Natural killer cell (primary cell): Measurements from ENCODE around the gene ARID1B. TPM values are rescaled to one million over a fixed set of nuclear protein-coding genes. Genes with fewer than 3 reads are reported as not detected.

Source experiments
- ATAC-seq, 3 donors: fragments of 150-1000 bp in 2 of 3; fragments of 200-7000 bp in 1 of 3; cut with Tn5 transposase; 1 replicate in 1 of 3; 2 replicates in 2 of 3; pipeline ENCODE4 v1.10.0; 2021; ENCODE audit warnings: mild to moderate bottlenecking in 2 of 3, moderate library complexity in 2 of 3
- DNase-seq, 2 donors: peaks; one replicate each; pipeline versions ENCODE4 v3.0.0 to v3.0.0-alpha.2; 2013 to 2021; ENCODE audit warnings: mixed read lengths in 1 of 2
- H3K27ac ChIP-seq: one replicate; pipeline ENCODE4 v1.5.1; 2013; ENCODE audit warnings: mild to moderate bottlenecking, low read length
- H3K27me3 ChIP-seq: one replicate; pipeline ENCODE4 v1.6.1; 2013; ENCODE audit warnings: low read length; ENCODE audit not compliant: control insufficient read depth, insufficient read depth
- H3K36me3 ChIP-seq: one replicate; pipeline ENCODE4 v1.6.1; 2013; ENCODE audit warnings: low read length; ENCODE audit not compliant: control insufficient read depth, insufficient read depth
- H3K4me1 ChIP-seq: one replicate; pipeline ENCODE4 v1.6.1; 2013; ENCODE audit warnings: low read length; ENCODE audit not compliant: control insufficient read depth, insufficient read depth
- H3K4me3 ChIP-seq: one replicate; pipeline ENCODE4 v1.5.1; 2013; ENCODE audit warnings: low read length
- H3K9me3 ChIP-seq: one replicate; pipeline ENCODE4 v1.6.1; 2013; ENCODE audit warnings: low read length; ENCODE audit not compliant: control insufficient read depth, insufficient read depth
- H3K27ac Mint-ChIP-seq, 2 donors: one replicate each; pipeline ENCODE4 v1.8.0; 2022; ENCODE audit warnings: mild to moderate bottlenecking in 2 of 2, mixed read lengths in 2 of 2, moderate library complexity in 1 of 2
- H3K27me3 Mint-ChIP-seq, 2 donors: one replicate each; pipeline ENCODE4 v1.8.0; 2022; ENCODE audit warnings: low read depth in 2 of 2, mixed read lengths in 2 of 2
- H3K36me3 Mint-ChIP-seq: one replicate; pipeline ENCODE4 v1.8.0; 2022; ENCODE audit warnings: mixed read lengths
- H3K4me1 Mint-ChIP-seq, 2 donors: one replicate each; pipeline ENCODE4 v1.8.0; 2022; ENCODE audit warnings: mixed read lengths in 2 of 2
- H3K4me3 Mint-ChIP-seq: one replicate; pipeline ENCODE4 v1.8.0; 2022; ENCODE audit warnings: mild to moderate bottlenecking, moderate library complexity, mixed read lengths
- H3K9me3 Mint-ChIP-seq, 2 donors: one replicate each; pipeline ENCODE4 v1.8.0; 2022; ENCODE audit warnings: mixed read lengths in 2 of 2
- CTCF ChIP-seq: fragments of 200-600 bp; IDR thresholded peaks from one replicate; pipeline ENCODE4 v1.8.0; 2022; ENCODE audit warnings: antibody characterized with exemption
- WGBS: methylation state at CpG from one replicate; pipeline ENCODE4 v1.1.7; 2013; ENCODE audit warnings: missing lambda C conversion rate; ENCODE audit not compliant: insufficient coverage; 5-methylcytosine and 5-hydroxymethylcytosine counted together
- intact Hi-C: fragments of 100-400 bp; cut with micrococcal nuclease; formaldehyde crosslinking; loops from one replicate; pipeline ENCODE4 v1.14.2; 2022
- total RNA-seq, 4 donors: library from RNA; stranded (reverse); fragments of 120-200 nt in 1 of 4; gene quantifications; one replicate each; pipeline versions ENCODE4 v1.2.3 to v1.2.4, GENCODE V29; 2013 to 2022

The ARID1B gene
- total RNA-seq, 3 donors from 2014 or later (not counting 1 experiment from before 2014, with no cell fraction given), result 180 to 201 (median 189) TPM

- H3K27ac Mint-ChIP-seq, result no peak overlapping the region
- H3K27me3 ChIP-seq, result no peaks in the 10 kb centered on the region
- no peak overlapping the region for H3K27ac ChIP-seq
- TF ChIP-seq CTCF, result no peak
- no peaks in the 10 kb centered on the region for H3K36me3 Mint-ChIP-seq
- no peak overlapping the region for H3K4me3 Mint-ChIP-seq
- ATAC-seq (no peak), DNase-seq (no peak)
- no peak overlapping the region for H3K4me3 ChIP-seq
- no peaks in the 10 kb centered on the region for H3K4me1 ChIP-seq
- 77% methylated on average over 9 of the region's 9 CpGs for WGBS
- H3K9me3 ChIP-seq, result no peaks in the 10 kb centered on the region
- H3K36me3 ChIP-seq, result peaks cover 2% of the 10 kb centered on the region
- H3K27me3 Mint-ChIP-seq, result peaks cover 0 to 3% of the 10 kb centered on the region in 2 donors
- no peaks in the 10 kb centered on the region for H3K4me1 Mint-ChIP-seq
- intact Hi-C loops, result no loop called here
- no peaks in the 10 kb centered on the region for H3K9me3 Mint-ChIP-seq
Observed at GRCh38 chr6:157213426-157213825, 436.2 kb downstream of the ARID1B start.

- Mint-ChIP-seq H3K27me3 (peaks cover 0 to 3% of the 10 kb centered on the region in 2 donors), H3K36me3 (no peaks in the 10 kb centered on the region), H3K4me1 (no peaks in the 10 kb centered on the region), H3K4me3 (no peak overlapping the region), H3K27ac (no peak overlapping the region), H3K9me3 (no peaks in the 10 kb centered on the region)
- H3K36me3 ChIP-seq, result peaks cover under 1% of the 10 kb centered on the region
- H3K27ac ChIP-seq, result no peak overlapping the region
- 94% methylated on average over 10 of the region's 10 CpGs for WGBS
- H3K9me3 ChIP-seq, result no peaks in the 10 kb centered on the region
- DNase-seq (no peak), ATAC-seq (no peak)
- H3K27me3 ChIP-seq, result no peaks in the 10 kb centered on the region
- intact Hi-C loops, result no loop called here
- TF ChIP-seq CTCF, result no peak
- H3K4me3 ChIP-seq, result no peak overlapping the region
- H3K4me1 ChIP-seq, result no peaks in the 10 kb centered on the region
Observed at GRCh38 chr6:157213907-157214565, 436.9 kb downstream of the ARID1B start.

GRCh38 chr6:157215717-157216116 is 438.5 kb downstream of the ARID1B start:
- no peaks in the 10 kb centered on the region for H3K9me3 Mint-ChIP-seq
- Histone ChIP-seq H3K27me3 (no peaks in the 10 kb centered on the region), H3K27ac (no peak overlapping the region), H3K4me3 (no peak overlapping the region), H3K9me3 (no peaks in the 10 kb centered on the region), H3K4me1 (peaks cover 3% of the 10 kb centered on the region), H3K36me3 (no peaks in the 10 kb centered on the region)
- intact Hi-C loops, result no loop called here
- WGBS, result no CpG with 5 or more reads among the region's 2 CpGs
- H3K27me3 Mint-ChIP-seq, result peaks cover 0 to 3% of the 10 kb centered on the region in 2 donors
- H3K27ac Mint-ChIP-seq, result no peak overlapping the region
- DNase-seq (no peak), ATAC-seq (no peak)
- no peaks in the 10 kb centered on the region for H3K36me3 Mint-ChIP-seq
- no peak for TF ChIP-seq CTCF
- no peak overlapping the region for H3K4me3 Mint-ChIP-seq
- H3K4me1 Mint-ChIP-seq, result peaks cover 0 to 1% of the 10 kb centered on the region in 2 donors

- Mint-ChIP-seq H3K9me3 (no peaks in the 10 kb centered on the region), H3K4me3 (peak overlapping the region; percentile 21), H3K4me1 (peaks cover 3 to 10% of the 10 kb centered on the region in 2 donors), H3K27me3 (peaks cover 0 to 3% of the 10 kb centered on the region in 2 donors), H3K36me3 (no peaks in the 10 kb centered on the region), H3K27ac (no peak overlapping the region)
- Histone ChIP-seq H3K36me3 (no peaks in the 10 kb centered on the region), H3K9me3 (no peaks in the 10 kb centered on the region), H3K4me1 (peaks cover 10% of the 10 kb centered on the region), H3K27me3 (no peaks in the 10 kb centered on the region), H3K4me3 (no peak overlapping the region), H3K27ac (no peak overlapping the region)
- intact Hi-C loops, result no loop called here
- no peak for TF ChIP-seq CTCF
- DNase-seq (no peak), ATAC-seq (no peak)
- 87% methylated on average over 5 of the region's 5 CpGs for WGBS
Observed at GRCh38 chr6:157216570-157216969, 439.4 kb downstream of the ARID1B start.
